NB4 (cell line): ENCODE measurements around the gene WDR70.
A peak's percentile ranks its signal among the peaks of the same experiment; 100 is the strongest.
"Not testable (repeated sequence)": the region's sequence is repeated elsewhere in the genome, so short reads cannot be mapped to it uniquely, and the experiment has no call there.

Source experiments
- DNase-seq: peaks from one replicate; pipeline ENCODE4 v3.0.0; 2010; ENCODE audit warnings: low read depth
- H3K4me3 ChIP-seq: one replicate; pipeline ENCODE4 v1.5.1; 2011; ENCODE audit warnings: mild to moderate bottlenecking, low read depth, low read length, moderate library complexity
- MYC ChIP-seq: IDR thresholded peaks from 2 replicates; pipeline ENCODE4 v1.6.1; 2011; ENCODE audit warnings: low read depth, low read length
- POLR2A ChIP-seq: IDR thresholded peaks from 2 replicates; pipeline ENCODE4 v1.6.1; 2011; ENCODE audit warnings: mild to moderate bottlenecking; ENCODE audit not compliant: insufficient read length; ENCODE audit errors: extremely low read depth
- TF ChIP-seq, protein P1 (sequence below): IDR thresholded peaks from one replicate; pipeline ENCODE4 v1.5.1; 2012; ENCODE audit warnings: low read depth, low read length
- TF ChIP-seq, protein P2 (sequence below): IDR thresholded peaks from 2 replicates; pipeline ENCODE4 v1.6.1; 2011; ENCODE audit warnings: low read depth, low read length

Gene WDR70

DNA sequence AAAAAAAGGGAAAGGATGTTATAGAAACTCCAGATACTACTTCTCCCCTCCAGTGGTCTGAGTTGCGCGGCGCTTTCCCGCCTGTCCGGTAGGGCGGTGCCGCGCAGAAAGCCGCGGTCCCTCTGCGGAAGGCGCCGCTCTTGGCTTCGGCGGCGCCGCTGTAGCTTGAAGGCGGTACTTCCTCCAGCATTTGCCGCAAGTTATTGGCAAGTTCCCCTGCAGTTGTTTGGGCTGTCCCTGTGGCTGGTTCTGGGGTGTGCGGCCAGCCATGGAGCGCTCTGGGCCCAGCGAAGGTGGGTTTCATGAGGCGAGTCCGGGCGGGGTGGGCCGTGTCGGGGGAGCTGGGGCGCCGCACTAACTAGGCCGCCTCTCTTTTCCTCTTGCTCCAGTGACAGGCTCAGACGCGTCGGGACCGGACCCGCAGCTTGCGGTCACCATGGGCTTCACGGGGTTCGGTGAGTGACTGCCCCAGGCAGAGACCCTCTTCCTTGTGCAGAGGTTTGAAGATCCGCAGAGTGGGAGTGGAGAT lies at the start of gene WDR70:
TSS of gene WDR70 (plus strand) at position 219 of the 529 bp plus-strand sequence. CDS start at position 269, 50 bp downstream.
- peak within 1 kb of the TSS; percentile 95 for H3K4me3 ChIP-seq
- DNase-seq = peak; percentile 96
- TF ChIP-seq MYC = peak; percentile 65
- TF ChIP-seq, protein P1, sequence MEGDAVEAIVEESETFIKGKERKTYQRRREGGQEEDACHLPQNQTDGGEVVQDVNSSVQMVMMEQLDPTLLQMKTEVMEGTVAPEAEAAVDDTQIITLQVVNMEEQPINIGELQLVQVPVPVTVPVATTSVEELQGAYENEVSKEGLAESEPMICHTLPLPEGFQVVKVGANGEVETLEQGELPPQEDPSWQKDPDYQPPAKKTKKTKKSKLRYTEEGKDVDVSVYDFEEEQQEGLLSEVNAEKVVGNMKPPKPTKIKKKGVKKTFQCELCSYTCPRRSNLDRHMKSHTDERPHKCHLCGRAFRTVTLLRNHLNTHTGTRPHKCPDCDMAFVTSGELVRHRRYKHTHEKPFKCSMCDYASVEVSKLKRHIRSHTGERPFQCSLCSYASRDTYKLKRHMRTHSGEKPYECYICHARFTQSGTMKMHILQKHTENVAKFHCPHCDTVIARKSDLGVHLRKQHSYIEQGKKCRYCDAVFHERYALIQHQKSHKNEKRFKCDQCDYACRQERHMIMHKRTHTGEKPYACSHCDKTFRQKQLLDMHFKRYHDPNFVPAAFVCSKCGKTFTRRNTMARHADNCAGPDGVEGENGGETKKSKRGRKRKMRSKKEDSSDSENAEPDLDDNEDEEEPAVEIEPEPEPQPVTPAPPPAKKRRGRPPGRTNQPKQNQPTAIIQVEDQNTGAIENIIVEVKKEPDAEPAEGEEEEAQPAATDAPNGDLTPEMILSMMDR = peak; percentile 57
- TF ChIP-seq POLR2A = peak; percentile 72

DNA sequence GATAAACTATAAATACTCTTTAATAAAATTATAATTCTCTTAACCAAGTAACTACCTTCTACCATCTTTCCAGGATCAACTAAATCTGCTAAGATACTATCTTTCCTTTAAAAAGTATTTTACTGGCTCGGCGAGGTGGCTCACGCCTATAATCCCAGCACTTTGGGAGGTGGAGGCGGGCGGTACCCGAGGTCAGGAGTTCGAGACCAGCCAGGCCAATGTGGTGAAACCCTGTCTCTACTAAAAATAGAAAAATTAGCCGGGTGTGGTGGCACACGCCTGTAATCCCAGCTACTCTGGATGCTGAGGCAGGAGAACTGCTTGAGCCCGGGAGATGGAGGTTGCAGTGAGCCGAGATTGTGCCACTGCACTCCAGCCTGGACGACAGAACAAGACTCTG lies 44.4 kb upstream of the WDR70 start:
- not testable (repeated sequence) for H3K4me3 ChIP-seq, DNase-seq

DNA sequence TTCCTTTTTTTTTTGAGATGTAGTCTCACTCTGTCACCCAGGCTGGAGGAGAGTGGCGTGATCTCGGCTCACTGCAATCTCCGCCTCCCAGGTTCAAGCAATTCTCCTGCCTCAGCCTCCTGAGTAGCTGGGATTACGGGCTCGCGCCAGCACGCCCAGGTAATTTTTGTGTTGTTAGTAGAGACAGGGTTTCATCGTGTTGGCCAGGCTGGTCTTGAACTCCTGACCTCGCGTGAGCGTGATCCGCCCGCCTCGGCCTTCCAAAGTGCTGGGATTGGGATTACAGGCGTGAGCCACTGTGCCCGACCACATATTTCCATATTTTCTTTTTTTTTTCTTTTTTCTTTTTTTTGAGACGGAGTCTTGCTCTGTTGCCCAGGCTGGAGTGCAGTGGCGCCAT lies 36.4 kb upstream of the WDR70 start:
- not testable (repeated sequence) for H3K4me3 ChIP-seq, DNase-seq

DNA sequence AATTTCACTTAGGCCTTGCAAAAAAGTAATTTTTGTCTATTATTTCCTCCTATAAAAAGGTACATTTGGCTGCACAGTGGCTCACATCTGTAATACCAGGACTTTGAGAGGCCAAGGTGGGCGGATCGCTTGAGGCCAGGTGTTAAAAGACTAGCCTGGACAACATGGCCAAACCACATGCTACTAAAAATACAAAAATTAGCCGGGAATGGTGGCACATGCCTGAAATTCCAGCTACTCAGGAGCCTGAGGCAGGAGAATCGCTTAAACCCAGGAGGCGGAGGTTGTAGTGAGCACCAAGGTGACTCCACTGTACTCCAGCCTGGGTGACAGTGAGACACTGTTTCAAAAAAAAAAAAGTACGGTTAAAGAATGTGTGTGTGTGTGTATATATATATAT lies 24.0 kb upstream of the WDR70 start:
- no peak overlapping the region for H3K4me3 ChIP-seq
- TF ChIP-seq MYC (no peak), POLR2A (no peak)
- TF ChIP-seq, protein P1 = no peak
- TF ChIP-seq, protein P2, sequence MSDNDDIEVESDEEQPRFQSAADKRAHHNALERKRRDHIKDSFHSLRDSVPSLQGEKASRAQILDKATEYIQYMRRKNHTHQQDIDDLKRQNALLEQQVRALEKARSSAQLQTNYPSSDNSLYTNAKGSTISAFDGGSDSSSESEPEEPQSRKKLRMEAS = no peak
- no peak for DNase-seq

DNA sequence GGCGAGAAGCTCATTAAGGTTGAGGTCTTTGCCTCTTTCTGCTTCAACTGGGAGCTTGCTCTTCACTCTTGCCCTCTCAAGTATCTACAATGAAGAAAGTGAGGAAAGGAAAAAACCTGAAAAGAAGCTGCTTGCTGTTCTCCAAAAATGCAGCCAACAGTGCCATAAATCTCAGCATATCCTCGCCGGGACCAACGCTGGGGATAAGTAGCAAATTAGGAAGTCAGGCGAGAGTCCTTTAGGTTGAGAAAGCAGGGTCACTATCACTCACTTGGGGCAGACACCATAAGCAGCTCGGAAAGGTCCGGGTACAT lies 8.6 kb upstream of the WDR70 start:
- peak overlapping the region; percentile 100 for H3K4me3 ChIP-seq
- TF ChIP-seq, protein P1 = no peak
- TF ChIP-seq MYC = no peak
- TF ChIP-seq POLR2A = no peak
- TF ChIP-seq, protein P2 = no peak
- DNase-seq = no peak

DNA sequence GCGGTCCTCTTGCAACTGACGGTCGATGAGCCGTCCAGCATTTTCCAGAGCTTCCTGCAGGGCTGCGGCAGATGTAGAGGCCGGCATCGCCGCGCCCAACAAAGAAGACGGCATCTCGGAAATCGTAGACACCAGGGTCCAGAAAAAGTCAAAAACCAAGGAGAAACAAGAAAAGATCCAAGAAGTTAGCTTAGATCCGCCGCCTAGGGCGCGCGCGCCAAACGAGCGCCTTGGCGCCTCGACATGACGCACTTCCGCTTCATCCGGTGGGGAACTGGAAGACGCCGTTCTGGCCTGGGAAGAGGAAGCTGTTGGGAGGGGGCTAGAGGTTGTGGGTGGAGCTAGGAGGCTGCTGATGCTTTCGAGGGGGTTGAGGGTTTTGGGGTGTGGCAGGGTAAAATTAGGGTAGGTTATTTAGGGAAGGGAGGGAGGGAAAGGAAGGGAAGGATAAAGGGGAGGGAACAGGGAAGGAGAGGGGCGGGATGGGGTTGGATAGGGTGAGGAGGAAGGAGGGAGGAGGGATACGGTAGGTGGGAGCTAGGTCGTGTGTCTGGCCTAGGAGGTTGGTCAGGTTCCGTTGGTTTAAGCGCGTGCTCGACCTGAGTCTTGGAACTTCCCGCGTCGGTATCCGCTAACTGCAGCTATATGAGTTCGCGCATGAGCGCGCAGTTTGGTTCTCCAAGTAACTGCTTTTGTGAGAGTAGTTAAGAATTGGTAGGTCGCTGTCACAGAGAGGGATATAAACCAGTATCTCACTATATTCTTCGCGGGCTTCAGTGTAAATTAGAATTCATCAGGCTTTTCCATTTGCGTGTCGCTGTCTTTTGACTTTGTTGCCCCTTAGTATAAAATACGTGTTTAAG lies 8.0 kb upstream of the WDR70 start, which contains the start of gene NUP155:
TSS of gene NUP155 (minus strand) at position 243 of the 863 bp plus-strand sequence. CDS start at position 114, 129 bp downstream.
- peak; percentile 96 for TF ChIP-seq MYC
- peak; percentile 86 for TF ChIP-seq POLR2A
- TF ChIP-seq, protein P2 = peak; percentile 92
- TF ChIP-seq, protein P1 = no peak
- peak within 1 kb of the TSS; percentile 100 for H3K4me3 ChIP-seq
- peak; percentile 98 for DNase-seq

DNA sequence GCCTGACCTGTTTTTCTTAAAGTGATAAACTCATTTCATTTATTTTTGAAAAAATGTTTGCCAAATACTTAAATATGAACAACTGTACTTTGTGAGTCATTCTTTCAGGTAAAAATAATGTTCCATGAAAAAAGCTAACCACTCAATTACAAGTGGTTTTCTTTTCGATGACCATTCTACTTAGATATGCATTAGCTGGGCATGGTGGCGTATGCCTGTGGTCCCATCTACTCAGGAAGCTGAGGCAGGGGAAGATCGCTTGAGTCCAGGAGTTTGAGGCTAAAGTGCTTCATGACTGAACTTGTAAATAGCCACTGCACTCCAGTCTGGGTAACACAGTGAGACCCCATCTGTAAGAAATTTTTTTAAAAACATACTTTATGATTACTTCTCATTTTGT lies 4.0 kb upstream of the WDR70 start:
- no peak overlapping the region for H3K4me3 ChIP-seq
- no peak for DNase-seq
- TF ChIP-seq, protein P2 = no peak
- TF ChIP-seq MYC (no peak), POLR2A (no peak)
- TF ChIP-seq, protein P1 = no peak

DNA sequence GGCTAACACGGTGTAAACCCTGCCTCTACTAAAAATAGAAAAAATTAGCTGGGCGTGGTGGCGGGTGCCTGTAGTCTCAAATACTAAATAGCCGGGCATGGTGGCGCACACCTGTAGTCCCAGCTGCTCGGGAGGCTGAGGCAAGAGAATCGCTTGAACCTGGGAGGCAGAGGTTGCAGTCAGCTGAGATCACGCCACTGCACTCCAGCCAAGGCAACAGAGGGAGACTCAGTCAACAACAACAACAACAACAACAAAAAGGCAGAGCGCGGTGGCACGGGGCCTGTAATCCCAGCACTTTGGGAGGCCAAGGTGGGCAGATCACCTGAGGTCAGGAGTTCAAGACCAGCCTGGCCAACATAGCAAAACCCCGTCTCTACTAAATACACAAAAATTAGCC lies 1.1 kb upstream of the WDR70 start:
- DNase-seq, H3K4me3 ChIP-seq: not testable (repeated sequence)
